HG03108 (cell line): ENCODE results near the gene PAK1.

Experiments
- ATAC-seq: cut with Tn5 transposase; IDR thresholded peaks from one replicate; pipeline ENCODE4 v1.9.1; 2021; ENCODE audit warnings: moderate library complexity; ENCODE audit not compliant: unreplicated experiment

Gene PAK1

DNA sequence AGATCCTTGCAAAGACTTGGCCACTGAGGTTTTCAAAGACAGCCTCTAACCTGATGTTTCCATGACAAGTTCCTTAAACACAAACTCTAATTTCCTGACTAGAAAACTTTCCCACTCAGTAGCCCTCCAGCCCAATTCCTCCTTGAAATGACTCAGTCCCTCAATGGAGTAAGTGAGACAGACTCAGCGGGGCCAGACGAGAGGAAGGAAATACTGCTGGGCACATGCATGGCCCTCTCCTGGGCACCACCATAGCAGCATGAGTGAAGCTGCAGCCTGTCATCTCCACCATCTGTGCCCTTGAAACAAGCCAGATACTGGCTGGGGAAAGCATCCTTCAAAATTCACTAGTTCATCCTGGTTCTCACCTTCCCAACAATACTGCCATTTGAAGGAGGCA, 96.2 kb downstream of the PAK1 start:
- no peak for ATAC-seq

DNA sequence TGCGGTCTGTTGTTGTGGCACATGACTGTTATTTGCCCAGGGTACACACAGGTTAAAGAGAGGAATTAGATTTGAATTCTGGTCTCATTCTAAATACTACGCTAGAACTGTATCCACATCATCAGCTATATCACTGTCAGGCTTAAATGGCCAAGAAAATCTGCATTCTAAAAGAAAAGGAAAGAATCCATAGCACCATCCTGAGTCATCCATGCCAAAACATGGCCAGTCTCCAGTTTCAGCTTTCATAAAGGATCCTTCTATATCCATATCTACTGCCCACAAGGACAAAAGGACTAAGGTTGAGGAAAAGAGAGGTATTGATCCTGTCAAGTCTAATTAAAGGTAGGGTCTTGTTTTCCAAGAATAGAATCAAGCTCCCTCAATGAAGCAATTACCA, 98.8 kb downstream of the PAK1 start:
- no peak for ATAC-seq

DNA sequence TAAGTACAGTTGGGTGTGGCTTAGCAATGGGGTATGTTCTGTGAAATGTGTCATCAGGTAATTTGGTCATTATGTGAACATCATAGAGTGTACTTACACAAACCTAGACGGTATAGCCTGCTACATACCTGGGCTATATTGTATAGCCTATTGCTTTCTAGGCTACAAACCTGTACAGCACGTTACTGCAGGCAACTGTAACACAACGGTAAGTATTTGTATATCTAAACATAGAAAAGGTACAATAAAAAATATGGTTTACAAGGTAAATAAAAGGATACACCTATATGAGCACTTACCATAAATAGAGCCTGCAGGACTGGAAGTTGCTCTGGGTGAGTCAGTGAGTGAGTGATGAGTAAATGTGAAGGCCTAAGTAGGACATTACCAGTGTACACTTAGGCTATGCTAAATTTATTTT, 99.3 kb downstream of the PAK1 start:
- ATAC-seq: no peak

DNA sequence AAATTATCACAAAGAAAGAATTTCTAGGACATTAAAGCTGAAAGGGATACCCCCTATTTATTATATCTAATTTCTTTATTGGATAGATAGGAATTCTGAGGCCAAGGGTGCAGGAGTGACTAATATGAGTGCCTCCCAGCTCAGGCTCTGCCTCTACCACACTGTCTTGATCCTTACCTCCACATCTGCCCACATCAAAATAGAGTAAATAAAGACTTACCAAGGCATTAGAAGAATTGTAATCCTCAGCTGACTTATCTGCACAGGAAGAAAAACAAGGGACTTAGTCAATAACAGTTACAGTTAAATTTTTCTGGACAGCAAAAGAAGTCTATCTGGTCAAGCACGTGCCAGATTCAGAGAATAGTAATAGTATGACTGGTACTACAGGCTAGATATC, 99.8 kb downstream of the PAK1 start:
- ATAC-seq: no peak

DNA sequence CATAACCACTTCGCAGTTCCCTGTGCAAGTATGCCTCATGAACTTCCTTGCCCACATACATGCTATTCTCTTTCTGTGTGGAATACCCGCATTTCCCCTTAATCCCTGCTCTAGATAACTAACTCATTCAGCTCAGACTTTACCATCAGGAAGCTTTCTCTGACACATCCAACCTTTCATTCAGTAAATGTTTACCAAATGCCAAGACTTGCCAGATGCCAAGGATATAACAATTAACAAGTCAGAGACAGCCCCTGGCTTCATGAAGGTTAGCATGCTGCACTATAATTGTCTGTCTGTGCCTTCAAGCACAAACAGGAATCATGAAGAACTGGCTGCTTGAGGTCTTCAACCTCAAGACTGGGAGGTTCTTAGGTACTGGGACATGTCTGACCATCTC, 101.2 kb downstream of the PAK1 start:
- ATAC-seq: no peak

DNA sequence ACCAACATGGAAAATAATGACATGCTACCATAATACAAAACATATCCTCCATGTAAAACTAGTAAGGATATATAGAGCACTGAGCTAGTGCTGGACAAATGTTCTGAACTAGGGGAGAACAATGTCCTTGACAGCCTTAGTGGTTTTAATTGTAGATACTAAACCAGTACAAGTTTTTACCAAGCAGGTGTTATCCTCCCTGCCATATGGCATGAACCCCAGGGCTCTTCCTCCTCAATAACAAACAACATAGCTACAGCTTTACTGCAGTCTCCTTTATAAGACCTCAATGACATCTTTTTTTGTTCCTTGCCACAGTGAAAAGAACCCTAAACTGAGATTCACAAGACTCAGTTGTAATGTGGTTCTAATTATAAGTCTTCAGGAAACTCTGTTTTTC, 102.2 kb downstream of the PAK1 start:
- no peak for ATAC-seq

DNA sequence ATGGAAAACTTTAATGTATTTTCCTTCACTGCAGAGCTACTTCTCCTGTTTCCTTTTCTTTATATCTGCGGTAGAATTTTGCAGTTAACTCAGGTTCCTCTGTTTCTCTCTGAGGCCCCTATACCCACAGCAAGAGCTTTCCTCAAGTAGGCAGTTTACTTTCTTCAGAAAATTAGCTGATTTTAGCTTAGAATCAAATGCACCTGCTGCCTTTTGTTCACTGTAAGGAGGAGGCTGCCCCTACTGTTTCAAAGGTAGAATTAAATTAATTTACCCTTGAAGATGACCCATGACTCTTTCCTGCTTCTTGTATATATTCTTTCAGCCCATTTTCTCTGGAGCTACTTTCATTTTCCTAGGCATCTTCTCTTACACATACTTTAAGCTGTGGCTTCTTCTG, 103.7 kb downstream of the PAK1 start:
- ATAC-seq: no peak

DNA sequence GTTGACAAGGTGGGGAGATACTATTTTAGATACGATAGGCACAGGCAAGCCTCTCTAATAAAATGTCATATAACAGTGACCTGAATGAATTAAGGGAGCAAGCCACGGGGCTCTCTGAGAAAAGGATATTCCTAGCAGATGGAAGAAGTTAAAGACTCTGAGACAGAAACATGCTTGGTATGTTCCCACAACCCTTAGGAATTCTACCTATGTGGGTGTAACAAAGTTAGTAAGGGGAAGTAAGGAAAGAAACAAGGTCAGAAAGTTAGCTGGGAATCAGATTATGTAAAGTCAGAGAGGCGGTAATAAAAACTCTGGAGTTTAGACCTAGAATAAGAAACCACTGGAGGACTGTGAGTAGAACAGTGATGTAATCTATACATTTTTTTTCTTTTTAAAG, 112.7 kb downstream of the PAK1 start:
- ATAC-seq: no peak

DNA sequence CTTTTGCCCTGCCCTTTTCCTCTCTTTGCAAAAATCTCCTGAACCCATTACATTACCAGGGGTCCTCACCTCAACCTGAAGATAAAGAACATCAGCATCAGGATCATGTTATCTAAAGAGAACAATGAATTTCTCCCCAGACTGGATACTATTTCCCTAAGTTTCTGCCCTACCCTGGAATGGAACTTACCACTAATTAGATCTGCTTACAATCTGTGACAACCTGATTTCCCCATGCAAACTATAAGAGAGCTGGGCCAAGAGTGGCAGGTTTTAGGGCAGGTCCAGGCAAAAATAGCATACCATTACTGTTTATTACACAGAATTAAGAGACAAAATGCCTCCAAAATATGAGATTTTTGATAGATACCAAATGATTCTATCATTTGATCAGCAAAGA, 114.4 kb downstream of the PAK1 start:
- no peak for ATAC-seq

DNA sequence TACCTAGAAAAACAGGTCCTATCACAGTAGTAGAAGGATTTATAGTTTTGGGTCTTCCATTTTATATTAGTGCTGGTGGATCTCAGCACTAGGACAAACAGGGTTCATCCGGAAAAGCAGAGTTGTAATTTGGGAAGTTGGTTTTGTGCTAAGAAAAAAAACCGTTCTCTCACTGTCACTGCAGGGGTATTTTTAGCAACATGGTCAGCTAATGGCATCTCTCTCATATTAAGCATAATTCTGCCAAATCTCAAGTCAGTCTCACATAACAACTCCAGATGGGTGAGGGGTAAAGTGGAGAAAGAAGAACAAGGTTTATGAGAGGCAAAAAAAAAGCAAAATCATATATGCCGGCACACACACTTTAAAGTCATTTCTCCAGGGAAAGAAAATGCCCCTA, 120.8 kb downstream of the PAK1 start:
- no peak for ATAC-seq

DNA sequence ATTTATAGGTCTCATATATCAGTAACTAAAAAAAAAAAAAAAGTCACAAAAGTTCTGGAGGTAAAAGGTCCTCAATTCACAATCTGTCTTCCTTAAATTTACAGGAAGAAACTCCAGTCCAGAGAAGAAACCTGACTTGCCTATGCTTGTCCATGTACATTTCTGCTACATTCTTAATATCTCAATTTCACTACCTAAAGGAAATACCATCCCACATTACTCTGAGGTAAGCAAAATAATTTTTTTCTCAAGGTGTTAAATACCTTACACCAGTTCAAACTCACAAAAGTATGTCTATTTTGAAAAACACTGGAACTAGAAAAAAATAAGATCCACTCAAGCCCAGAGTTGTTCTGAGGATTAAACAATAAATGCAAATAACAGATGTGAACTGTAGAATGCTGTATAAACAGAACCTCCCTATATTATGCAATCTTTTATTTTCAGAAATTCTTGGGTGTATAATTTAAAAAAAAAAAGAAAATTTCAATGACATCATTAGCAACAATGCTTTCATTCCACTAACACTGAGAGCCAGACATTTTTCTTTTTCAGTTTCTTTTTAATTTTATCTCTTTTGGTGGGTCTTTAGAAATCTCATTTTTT, 122.5 kb downstream of the PAK1 start:
- no peak for ATAC-seq

DNA sequence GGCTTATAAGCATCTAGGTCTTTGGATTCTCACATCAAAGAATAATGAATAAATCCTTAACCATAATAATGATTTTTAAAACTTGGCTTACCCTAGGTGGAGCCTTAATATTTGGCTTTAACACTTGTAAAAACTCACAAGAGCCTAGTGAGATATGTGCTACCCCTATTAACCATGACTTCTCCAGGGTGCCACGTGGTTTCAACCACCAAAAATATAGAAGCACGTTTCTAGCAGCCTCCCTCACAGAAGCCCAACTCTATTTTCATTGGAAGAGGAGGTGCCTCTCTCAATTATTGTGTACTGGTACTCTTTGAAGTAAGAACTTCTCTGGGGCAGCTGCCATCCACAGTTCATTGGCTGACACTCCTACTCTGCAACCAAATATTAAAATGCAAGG, 125.9 kb downstream of the PAK1 start:
- ATAC-seq: no peak

DNA sequence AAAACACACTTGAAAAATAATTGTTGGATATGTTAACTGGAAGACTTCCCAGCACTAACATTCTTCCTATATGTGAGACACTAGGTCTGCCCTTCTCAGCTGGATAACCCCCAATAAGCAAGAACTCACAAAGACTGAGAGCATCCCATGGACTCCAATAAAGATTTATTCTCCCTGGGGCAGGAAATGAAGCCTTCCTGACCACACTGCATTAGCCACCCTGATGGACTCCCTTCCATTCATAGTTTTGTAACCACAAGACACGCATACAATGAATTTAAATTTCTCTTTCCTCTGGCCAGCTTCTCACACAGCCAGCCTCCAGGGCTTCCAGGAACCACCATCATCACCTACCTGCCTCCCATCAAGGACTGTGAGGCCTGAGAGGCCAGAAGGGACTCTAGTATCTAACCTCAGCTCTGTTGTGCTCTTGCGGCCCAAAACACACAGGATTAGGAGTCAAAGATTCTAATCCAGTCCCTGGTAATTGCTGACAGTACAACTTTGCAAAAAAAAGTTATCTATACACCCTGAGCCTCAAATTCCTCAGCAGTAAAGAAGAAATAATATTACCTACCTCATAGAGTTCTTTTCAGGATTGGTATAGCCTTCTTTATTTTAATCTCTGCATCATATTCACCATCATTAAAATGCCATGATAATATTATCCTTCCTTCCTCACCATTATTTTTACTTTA, 126.8 kb downstream of the PAK1 start:
- no peak for ATAC-seq

DNA sequence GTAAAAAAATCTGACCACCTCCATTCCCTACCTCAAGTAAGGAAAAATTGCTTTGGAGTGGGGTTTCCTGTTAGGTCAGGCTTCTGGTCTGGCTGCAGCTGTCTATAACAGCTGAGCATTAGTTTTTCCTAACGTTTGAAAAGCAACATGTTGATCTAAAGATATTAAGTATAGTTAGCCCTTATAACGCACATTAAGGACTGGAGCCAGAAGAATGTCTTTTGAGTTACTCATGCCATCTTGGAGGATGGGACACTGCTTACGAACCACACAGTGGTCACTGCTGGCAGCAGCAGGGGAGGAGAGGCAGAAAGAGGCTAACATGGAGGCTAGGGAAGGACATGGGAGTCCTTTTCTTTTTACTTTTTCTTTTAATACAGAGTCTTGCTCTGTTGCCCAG, 128.3 kb downstream of the PAK1 start:
- ATAC-seq: no peak

DNA sequence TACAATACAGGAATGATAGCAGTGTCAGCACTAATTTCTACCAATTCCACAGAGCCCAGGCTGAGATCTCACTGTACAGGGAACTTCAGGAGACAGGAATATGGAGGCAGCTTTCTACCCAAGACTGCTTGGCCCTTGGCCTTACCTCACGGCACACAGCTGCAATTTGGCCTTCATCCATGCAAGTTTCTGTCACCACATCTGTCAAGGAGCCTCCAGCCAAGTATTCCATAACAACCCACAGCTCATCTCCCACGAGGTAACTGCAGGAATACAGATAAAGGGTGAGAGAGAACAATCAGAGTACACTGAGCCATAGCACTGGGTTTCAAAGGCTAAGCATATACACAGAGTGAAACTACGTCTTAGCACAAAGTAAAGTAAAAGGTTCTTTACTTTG, 133.4 kb downstream of the PAK1 start:
- ATAC-seq: no peak

DNA sequence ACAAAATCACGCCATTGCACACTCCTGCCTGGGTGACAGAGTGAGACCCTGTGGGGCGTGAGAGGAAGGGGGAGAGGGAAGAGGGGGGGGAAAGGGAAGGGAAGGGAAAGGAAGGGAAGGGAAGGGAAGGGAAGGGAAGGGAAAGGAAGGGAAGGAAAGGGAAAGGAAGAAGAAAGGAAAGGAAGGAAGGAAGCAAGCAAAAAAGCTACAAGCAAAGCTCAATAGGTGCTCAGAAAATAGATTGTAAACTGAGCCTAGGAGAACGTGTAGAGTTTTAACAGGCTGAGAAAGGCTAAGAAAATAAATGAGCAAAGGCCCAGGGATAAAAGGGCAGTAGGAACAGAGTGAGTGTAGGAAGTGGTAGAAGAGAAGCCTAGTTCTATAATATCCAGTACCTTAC, 141.6 kb downstream of the PAK1 start:
- no peak for ATAC-seq

DNA sequence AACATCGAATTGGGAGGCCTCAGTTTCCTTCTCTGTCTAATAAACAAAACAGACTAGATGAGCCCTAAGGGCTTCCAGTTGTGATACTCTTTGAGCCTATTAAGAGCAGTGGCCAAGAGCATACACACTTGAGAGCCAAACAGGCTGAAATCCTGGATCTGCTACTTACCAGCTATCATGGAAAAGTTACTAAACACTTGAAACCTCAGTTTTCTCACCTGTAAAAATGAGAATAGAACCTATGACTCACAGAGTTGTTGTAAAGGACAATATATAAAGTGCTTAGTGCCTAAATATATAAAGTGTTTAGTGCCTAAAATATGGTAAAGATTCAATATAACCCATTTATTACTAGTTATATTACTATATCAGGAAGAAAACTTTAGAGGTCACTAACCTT, 148.7 kb downstream of the PAK1 start:
- no peak for ATAC-seq

DNA sequence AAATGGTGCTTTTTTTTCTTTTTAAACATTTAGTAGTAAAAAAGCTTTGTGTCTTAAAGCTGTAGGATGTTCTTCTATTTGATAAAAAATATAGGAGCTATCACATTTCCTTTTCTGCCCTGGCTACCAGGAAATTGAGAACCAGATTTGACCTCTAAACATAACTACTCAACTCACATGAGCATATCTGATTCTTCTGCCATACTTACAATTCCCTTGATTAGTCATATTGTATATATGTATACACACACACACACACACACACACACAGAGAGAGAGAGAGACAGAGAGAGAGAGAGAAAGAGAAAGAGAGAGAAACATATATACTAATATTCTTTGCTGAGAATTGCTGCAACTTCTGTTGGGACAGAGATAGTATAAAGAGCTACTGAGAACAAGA, 149.4 kb downstream of the PAK1 start:
- no peak for ATAC-seq

DNA sequence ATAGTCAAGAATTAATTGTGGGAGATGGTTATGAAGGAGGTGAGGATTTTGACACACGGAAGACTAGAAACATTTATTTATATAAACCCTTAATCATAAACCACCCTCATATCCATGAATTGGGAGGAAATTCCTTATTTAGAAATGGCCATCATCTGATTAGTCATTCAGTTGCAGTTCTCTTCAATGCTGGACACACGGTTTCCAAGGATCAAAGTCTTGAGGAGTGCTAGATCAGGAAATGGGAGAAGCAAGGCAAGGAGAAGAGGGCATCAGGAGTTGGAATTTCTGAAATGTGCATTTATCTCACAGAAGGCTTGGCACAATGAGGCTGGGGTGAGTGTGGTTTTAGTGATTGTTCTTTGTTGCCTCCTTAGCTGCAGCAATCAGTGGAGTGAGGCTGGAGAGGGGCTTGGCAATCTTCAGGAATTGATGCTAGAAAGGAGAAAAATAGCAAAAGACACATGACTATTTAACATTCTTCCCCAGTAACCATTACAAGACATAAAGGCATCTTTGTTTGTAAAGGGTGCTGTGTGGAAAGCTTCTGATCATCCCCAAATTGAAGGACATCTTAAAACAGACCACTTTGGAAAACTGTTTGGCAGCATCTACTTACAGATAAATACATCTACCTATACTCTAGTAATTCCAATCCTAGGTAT, 150.8 kb downstream of the PAK1 start:
- ATAC-seq: no peak

DNA sequence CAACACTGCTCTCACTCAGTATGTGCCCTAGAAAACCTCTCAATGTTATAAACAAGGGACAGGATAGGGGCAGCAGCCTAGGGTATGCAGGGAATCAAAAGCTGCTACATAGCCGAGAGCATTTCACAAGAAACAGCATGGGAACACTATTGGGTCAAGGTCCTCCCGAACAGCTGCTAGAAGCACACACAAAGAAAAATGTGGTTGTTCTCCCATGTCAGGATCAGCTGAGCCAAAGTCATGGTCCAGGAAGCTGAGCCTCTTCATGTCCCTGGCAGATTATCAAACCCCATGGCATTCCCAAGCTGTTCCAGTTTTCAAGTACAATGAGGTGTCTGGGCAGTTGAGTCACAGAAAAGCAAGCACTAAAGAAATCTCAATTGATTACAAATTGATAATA, 151.4 kb downstream of the PAK1 start:
- ATAC-seq: no peak

DNA sequence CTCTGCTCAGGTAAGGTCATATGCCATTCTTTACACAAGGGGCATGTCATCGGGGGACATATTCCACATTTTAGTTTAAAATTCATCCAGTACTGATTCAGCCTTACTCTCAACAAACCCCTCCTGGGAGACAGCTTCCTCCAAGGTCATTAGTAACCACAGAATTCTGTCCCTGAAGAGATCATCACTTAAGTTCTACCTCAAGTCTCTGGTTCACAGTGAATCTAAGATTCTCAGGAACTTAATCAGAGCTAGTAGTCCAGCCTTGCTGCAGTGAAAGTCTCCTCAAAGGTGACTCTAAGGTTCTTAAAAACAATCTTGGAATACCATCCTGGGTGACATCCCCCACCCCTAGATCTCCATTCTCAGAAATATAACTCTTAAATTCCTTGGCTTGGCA, 153.5 kb downstream of the PAK1 start:
- no peak for ATAC-seq

DNA sequence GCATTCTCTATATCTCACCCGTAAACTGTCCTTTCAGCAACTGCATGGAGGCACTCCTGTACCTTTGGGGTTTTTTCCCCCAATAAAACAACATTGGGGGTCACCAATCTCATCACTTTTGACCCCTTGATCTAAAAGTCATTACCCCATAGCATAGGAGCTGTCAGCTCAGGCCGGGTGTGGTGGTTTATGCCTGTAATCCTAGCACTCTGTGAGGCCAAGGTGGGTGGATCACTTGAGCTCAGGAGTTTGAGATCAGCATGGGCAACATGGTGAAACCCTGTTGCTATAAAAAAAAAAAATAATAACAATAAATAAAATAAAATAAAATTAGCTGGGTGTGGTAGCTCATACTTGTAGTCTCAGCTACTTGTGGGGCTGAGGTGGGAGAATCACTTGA, 155.3 kb downstream of the PAK1 start:
- no peak for ATAC-seq
